ENCODE data around the gene ABCB11.

DNA sequence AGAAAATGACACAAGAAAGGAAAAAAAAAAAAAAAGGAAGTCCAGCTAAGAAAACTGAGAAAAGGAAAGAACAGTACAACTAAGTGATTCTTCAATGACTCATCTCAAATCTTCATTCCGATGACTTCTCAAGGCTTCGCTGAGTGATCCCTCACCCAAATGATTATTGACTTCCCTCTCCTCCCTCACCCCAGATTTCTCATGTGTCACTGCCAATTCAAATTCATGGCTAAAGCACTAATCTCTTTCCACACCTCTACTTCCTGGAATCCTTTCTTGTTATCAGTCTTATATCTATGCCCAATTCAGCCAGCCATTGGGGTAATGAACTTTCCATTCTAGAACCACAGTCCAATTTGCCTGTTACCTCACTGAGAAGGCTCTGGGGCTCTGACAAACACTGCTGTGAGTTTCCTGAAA, 7.2 kb upstream of the ABCB11 start:
- TF ChIP-seq, protein P1, sequence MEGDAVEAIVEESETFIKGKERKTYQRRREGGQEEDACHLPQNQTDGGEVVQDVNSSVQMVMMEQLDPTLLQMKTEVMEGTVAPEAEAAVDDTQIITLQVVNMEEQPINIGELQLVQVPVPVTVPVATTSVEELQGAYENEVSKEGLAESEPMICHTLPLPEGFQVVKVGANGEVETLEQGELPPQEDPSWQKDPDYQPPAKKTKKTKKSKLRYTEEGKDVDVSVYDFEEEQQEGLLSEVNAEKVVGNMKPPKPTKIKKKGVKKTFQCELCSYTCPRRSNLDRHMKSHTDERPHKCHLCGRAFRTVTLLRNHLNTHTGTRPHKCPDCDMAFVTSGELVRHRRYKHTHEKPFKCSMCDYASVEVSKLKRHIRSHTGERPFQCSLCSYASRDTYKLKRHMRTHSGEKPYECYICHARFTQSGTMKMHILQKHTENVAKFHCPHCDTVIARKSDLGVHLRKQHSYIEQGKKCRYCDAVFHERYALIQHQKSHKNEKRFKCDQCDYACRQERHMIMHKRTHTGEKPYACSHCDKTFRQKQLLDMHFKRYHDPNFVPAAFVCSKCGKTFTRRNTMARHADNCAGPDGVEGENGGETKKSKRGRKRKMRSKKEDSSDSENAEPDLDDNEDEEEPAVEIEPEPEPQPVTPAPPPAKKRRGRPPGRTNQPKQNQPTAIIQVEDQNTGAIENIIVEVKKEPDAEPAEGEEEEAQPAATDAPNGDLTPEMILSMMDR (IDR thresholded peaks at IDR 0.05), result no peak
- TF ChIP-seq POLR2A (IDR thresholded peaks at IDR 0.05), result no peak

All from thyroid gland (tissue), 4 donors.